H9 (cell line): ENCODE results near the gene SECTM1. TPM values are rescaled to one million over a fixed set of nuclear protein-coding genes. Genes with fewer than 3 reads are reported as not detected.

Experiments used
- DNase-seq: peaks from one replicate; pipeline ENCODE4 v3.0.0-alpha.2; 2017
- H2AFZ ChIP-seq: one replicate; pipeline ENCODE4 v1.6.1; 2013; ENCODE audit warnings: mild to moderate bottlenecking, low read length, control low read depth, moderate library complexity
- H2AK5ac ChIP-seq: 2 replicates; pipeline ENCODE4 v1.6.1; 2013; ENCODE audit warnings: low read length, control low read depth, mixed read lengths; ENCODE audit not compliant: insufficient read length
- H2BK120ac ChIP-seq: one replicate; pipeline ENCODE4 v1.6.1; 2013; ENCODE audit warnings: low read depth, mild to moderate bottlenecking, low read length, control low read depth, inconsistent platforms; ENCODE audit not compliant: poor library complexity, severe bottlenecking
- H2BK12ac ChIP-seq: 2 replicates; pipeline ENCODE4 v1.6.1; 2013; ENCODE audit warnings: low read length, control low read depth, mixed read lengths, low read depth; ENCODE audit not compliant: insufficient read length
- H2BK15ac ChIP-seq: 2 replicates; pipeline ENCODE4 v1.6.1; 2013; ENCODE audit warnings: low read depth, low read length, control low read depth
- H2BK20ac ChIP-seq: one replicate; pipeline ENCODE4 v1.6.1; 2013; ENCODE audit warnings: low read depth, mild to moderate bottlenecking, low read length, control low read depth, inconsistent platforms; ENCODE audit not compliant: poor library complexity, severe bottlenecking
- H2BK5ac ChIP-seq: 2 replicates; pipeline ENCODE4 v1.6.1; 2013; ENCODE audit warnings: low read length, control low read depth, mixed read lengths; ENCODE audit not compliant: insufficient read length
- H3K14ac ChIP-seq: 2 replicates; pipeline ENCODE4 v1.6.1; 2013; ENCODE audit warnings: low read length, control low read depth; ENCODE audit not compliant: insufficient read depth
- H3K18ac ChIP-seq: 2 replicates; pipeline ENCODE4 v1.6.1; 2013; ENCODE audit warnings: low read depth, mild to moderate bottlenecking, mixed read lengths, low read length, control low read depth; ENCODE audit not compliant: insufficient read length
- H3K23ac ChIP-seq: 2 replicates; pipeline ENCODE4 v1.6.1; 2013; ENCODE audit warnings: low read length, control low read depth, mixed read lengths, low read depth; ENCODE audit not compliant: insufficient read length
- H3K23me2 ChIP-seq: 2 replicates; pipeline ENCODE4 v1.6.1; 2013; ENCODE audit warnings: low read depth, mild to moderate bottlenecking, mixed read lengths, low read length, control low read depth; ENCODE audit not compliant: insufficient read length, poor library complexity, severe bottlenecking
- H3K27ac ChIP-seq: 2 replicates; pipeline ENCODE4 v1.5.1; 2013; ENCODE audit warnings: low read length, control low read depth, mixed read lengths, low read depth; ENCODE audit not compliant: insufficient read length
- H3K27me3 ChIP-seq: 2 replicates; pipeline ENCODE4 v1.6.1; 2013; ENCODE audit warnings: low read length, control low read depth, inconsistent platforms; ENCODE audit not compliant: insufficient read depth
- H3K4ac ChIP-seq: 2 replicates; pipeline ENCODE4 v1.6.1; 2013; ENCODE audit warnings: low read depth, mild to moderate bottlenecking, control low read depth, inconsistent platforms, low read length, moderate library complexity
- H3K4me1 ChIP-seq: 2 replicates; pipeline ENCODE4 v1.6.1; 2013; ENCODE audit warnings: low read length, control low read depth, inconsistent platforms; ENCODE audit not compliant: insufficient read depth
- H3K4me2 ChIP-seq: 2 replicates; pipeline ENCODE4 v1.6.1; 2013; ENCODE audit warnings: low read length, control low read depth, mixed read lengths; ENCODE audit not compliant: insufficient read length, insufficient read depth
- H3K56ac ChIP-seq: 2 replicates; pipeline ENCODE4 v1.6.1; 2013; ENCODE audit warnings: low read depth, mild to moderate bottlenecking, mixed read lengths, low read length, control low read depth; ENCODE audit not compliant: insufficient read length
- H3K79me1 ChIP-seq: 2 replicates; pipeline ENCODE4 v1.6.1; 2013; ENCODE audit warnings: low read depth, mild to moderate bottlenecking, moderate library complexity, low read length, control low read depth, inconsistent platforms; ENCODE audit not compliant: insufficient read depth, poor library complexity, severe bottlenecking
- H3K79me2 ChIP-seq: 2 replicates; pipeline ENCODE4 v1.6.1; 2013; ENCODE audit warnings: low read length, control low read depth, inconsistent platforms; ENCODE audit not compliant: insufficient read depth
- H3K9ac ChIP-seq: 2 replicates; pipeline ENCODE4 v1.6.1; 2013; ENCODE audit warnings: low read length, control low read depth, mixed read lengths; ENCODE audit not compliant: insufficient read length; ENCODE audit errors: extremely low read depth
- H3K9me3 ChIP-seq: one replicate; pipeline ENCODE4 v1.6.1; 2013; ENCODE audit warnings: low read depth, low read length, inconsistent platforms; ENCODE audit not compliant: control insufficient read depth
- H3T11ph ChIP-seq: one replicate; pipeline ENCODE4 v1.6.1; 2013; ENCODE audit warnings: mild to moderate bottlenecking, low read length, control low read depth, inconsistent platforms
- H4K20me1 ChIP-seq: one replicate; pipeline ENCODE4 v1.6.1; 2013; ENCODE audit not compliant: control insufficient read depth, insufficient read length, insufficient read depth
- H4K5ac ChIP-seq: 2 replicates; pipeline ENCODE4 v1.6.1; 2013; ENCODE audit warnings: low read depth, mild to moderate bottlenecking, mixed read lengths, low read length, control low read depth; ENCODE audit not compliant: insufficient read length
- H4K8ac ChIP-seq: replicated peaks from 2 replicates; pipeline ENCODE4 v1.6.1; 2013; ENCODE audit warnings: low read length, control low read depth, mixed read lengths, low read depth; ENCODE audit not compliant: insufficient read length
- H4K91ac ChIP-seq: 2 replicates; pipeline ENCODE4 v1.6.1; 2013; ENCODE audit warnings: low read depth, mild to moderate bottlenecking, moderate library complexity, mixed read lengths, low read length, control low read depth; ENCODE audit not compliant: insufficient read length
- H3K27ac Mint-ChIP-seq, 3 experiments: 2 replicates in 2 of 3; 3 replicates in 1 of 3; pipeline ENCODE4 v1.8.0; 2020 to 2021; ENCODE audit warnings: mixed read lengths in 3 of 3, mild to moderate bottlenecking in 1 of 3, moderate library complexity in 1 of 3
- H3K27me3 Mint-ChIP-seq: 2 replicates; pipeline ENCODE4 v1.8.0; 2021; ENCODE audit warnings: low read depth, mild to moderate bottlenecking, moderate library complexity, mixed read lengths
- H3K36me3 Mint-ChIP-seq, 3 experiments: 2 replicates in 2 of 3; 3 replicates in 1 of 3; pipeline ENCODE4 v1.8.0; 2020 to 2021; ENCODE audit warnings: low read depth in 3 of 3, mixed read lengths in 3 of 3; ENCODE audit not compliant: insufficient read depth in 1 of 3
- H3K4me1 Mint-ChIP-seq, 2 experiments: 2 replicates each; pipeline ENCODE4 v1.8.0; 2020; ENCODE audit warnings: mixed read lengths in 2 of 2
- H3K4me3 Mint-ChIP-seq, 2 experiments: 2 replicates in 1 of 2; 3 replicates in 1 of 2; pipeline ENCODE4 v1.8.0; 2020 to 2021; ENCODE audit warnings: mild to moderate bottlenecking in 2 of 2, mixed read lengths in 2 of 2, moderate library complexity in 1 of 2
- H3K9me3 Mint-ChIP-seq, 2 experiments: 2 replicates in 1 of 2; 3 replicates in 1 of 2; pipeline ENCODE4 v1.8.0; 2020; ENCODE audit warnings: mild to moderate bottlenecking in 2 of 2, mixed read lengths in 2 of 2, moderate library complexity in 1 of 2
- WGBS: extraction: QIAGEN DNeasy Blood & Tissue Kit; methylation state at CpG from one replicate; pipeline ENCODE4 v1.1.7; 2013; ENCODE audit warnings: missing lambda C conversion rate, low lambda C conversion rate, mixed read lengths; ENCODE audit not compliant: insufficient read length; ENCODE audit errors: extremely low coverage; 5-methylcytosine and 5-hydroxymethylcytosine counted together
- total RNA-seq: library from RNA; stranded (reverse); gene quantifications from 2 replicates; pipeline ENCODE4 v1.2.1, GENCODE V29; 2021
- TF ChIP-seq, protein P1 (sequence below): fragments of 200-600 bp; sonication (generic); conservative IDR thresholded peaks from 3 replicates; pipeline ENCODE4 v1.8.0; 2021; ENCODE audit warnings: antibody characterized with exemption, mild to moderate bottlenecking

SECTM1 gene
- total RNA-seq, 1 experiment from 2014 or later: 0.28 TPM

- H3K23ac ChIP-seq: no peak overlapping the region
- WGBS: no CpG with 5 or more reads among the region's 21 CpGs
- H3K14ac ChIP-seq: no peak overlapping the region
- no peak overlapping the region for H3K4ac ChIP-seq
- no peak overlapping the region for H3T11ph ChIP-seq
- H3K27me3 ChIP-seq: no peaks in the 10 kb centered on the region
- no peaks in the 10 kb centered on the region for H3K9me3 ChIP-seq
- no peak overlapping the region for H3K18ac ChIP-seq
- no peak overlapping the region for H2AK5ac ChIP-seq
- no peak overlapping the region for H3K56ac ChIP-seq
- H3K27ac ChIP-seq: no peak overlapping the region
- H2BK5ac ChIP-seq: no peak overlapping the region
- H3K4me3 Mint-ChIP-seq: no peak overlapping the region
- no peak overlapping the region for H2BK15ac ChIP-seq
- H3K9me3 Mint-ChIP-seq: no peaks in the 10 kb centered on the region
- H4K91ac ChIP-seq: no peak overlapping the region
- peak overlapping the region in 1 of 3 experiments; percentile 58; a peak in 1 of 7 replicates for H3K27ac Mint-ChIP-seq
- H3K23me2 ChIP-seq: no peaks in the 10 kb centered on the region
- H3K4me1 ChIP-seq: no peaks in the 10 kb centered on the region
- no peaks in the 10 kb centered on the region for H3K36me3 Mint-ChIP-seq
- no peak overlapping the region for H4K5ac ChIP-seq
- peaks cover 11% of the 10 kb centered on the region for H3K27me3 Mint-ChIP-seq
- TF ChIP-seq, protein P1, sequence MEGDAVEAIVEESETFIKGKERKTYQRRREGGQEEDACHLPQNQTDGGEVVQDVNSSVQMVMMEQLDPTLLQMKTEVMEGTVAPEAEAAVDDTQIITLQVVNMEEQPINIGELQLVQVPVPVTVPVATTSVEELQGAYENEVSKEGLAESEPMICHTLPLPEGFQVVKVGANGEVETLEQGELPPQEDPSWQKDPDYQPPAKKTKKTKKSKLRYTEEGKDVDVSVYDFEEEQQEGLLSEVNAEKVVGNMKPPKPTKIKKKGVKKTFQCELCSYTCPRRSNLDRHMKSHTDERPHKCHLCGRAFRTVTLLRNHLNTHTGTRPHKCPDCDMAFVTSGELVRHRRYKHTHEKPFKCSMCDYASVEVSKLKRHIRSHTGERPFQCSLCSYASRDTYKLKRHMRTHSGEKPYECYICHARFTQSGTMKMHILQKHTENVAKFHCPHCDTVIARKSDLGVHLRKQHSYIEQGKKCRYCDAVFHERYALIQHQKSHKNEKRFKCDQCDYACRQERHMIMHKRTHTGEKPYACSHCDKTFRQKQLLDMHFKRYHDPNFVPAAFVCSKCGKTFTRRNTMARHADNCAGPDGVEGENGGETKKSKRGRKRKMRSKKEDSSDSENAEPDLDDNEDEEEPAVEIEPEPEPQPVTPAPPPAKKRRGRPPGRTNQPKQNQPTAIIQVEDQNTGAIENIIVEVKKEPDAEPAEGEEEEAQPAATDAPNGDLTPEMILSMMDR: no peak
- no peak overlapping the region for H2AFZ ChIP-seq
- H2BK20ac ChIP-seq: no peak overlapping the region
- DNase-seq: no peak
- peaks cover 4 to 10% of the 10 kb centered on the region in 2 experiments; a peak in 3 of 4 replicates for H3K4me1 Mint-ChIP-seq
- H2BK12ac ChIP-seq: no peak overlapping the region
- H3K79me2 ChIP-seq: no peaks in the 10 kb centered on the region
- no peaks in the 10 kb centered on the region for H3K79me1 ChIP-seq
- H3K4me2 ChIP-seq: no peak overlapping the region
- no peak overlapping the region for H3K9ac ChIP-seq
- H4K20me1 ChIP-seq: no peaks in the 10 kb centered on the region
- no peak overlapping the region for H4K8ac ChIP-seq
- H2BK120ac ChIP-seq: no peak overlapping the region
Observed at GRCh38 chr17:82351254-82351712, 17.7 kb upstream of the SECTM1 start.
